ENCODE measurements around the gene GABBR1.

The GABBR1 gene

GRCh38 chr6:29521006-29521680 lies 111.8 kb downstream of the GABBR1 start:
- Mint-ChIP-seq H3K4me1 (ENCODE audit: low read depth) (peaks cover 3% of the 10 kb centered on the region), H3K27me3 (peaks cover 16% of the 10 kb centered on the region), H3K9me3 (ENCODE audit: low read depth) (no peaks in the 10 kb centered on the region), H3K4me3 (no peak overlapping the region), H3K27ac (no peak overlapping the region), H3K36me3 (no peaks in the 10 kb centered on the region)

DNA sequence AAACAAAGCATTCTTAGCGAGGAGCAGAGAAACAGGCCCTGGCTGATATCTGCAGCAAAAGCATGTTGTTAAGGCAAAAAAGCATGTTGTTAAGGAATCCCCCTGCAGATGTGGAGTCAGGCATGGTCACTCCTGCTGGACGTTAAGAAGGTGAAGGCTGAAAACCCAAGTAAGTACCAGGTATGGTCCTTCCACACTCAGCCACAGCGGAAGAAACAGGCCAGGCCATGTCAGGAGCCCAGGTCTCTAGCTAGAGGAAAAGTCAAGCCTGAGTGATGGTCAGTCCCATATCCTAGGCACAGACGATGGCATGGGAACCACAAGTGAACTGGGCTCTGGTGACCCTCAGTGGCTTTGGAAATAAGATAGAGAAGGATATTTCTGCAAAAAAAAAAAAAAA lies 112.8 kb downstream of the GABBR1 start:
- Mint-ChIP-seq H3K4me1 (ENCODE audit: low read depth) (peaks cover 5% of the 10 kb centered on the region), H3K27me3 (peaks cover 11% of the 10 kb centered on the region), H3K36me3 (no peaks in the 10 kb centered on the region), H3K27ac (no peak overlapping the region), H3K9me3 (ENCODE audit: low read depth) (no peaks in the 10 kb centered on the region), H3K4me3 (no peak overlapping the region)

DNA sequence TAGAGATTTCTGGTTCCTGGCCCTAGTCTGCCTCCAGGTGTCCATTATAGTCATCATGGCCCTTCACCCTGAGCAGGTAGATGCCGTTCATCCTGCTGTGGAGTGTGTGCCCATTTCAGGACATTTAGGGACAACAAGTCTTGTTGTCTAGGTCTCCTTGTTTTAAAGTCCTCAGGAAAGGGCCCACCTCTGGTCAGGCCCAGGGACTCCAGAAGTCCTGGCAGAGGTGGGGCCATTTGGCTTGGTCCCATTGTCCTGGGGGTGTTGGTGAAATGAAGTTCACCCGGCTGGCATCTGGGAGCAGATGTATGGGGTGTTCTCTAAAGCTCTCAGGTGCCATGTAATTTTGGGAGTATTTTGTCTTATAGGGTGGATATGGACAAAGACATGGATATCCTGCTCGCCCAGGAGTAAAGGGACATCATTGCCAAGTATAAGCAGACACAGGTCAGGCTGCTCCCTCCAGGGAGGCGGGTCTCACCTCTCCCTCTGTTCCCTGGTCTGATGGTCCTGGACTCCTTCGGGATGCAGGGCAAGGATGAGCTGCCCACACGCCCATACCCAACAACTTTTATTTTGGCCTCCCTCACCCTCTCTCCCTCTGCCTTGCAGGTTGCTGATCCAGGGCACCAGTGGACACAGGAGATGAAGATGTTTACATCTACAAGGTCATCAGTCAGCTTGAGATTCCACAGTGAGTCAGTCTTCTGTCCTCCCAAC lies 113.5 kb downstream of the GABBR1 start:
- Mint-ChIP-seq H3K4me3 (no peak overlapping the region), H3K36me3 (no peaks in the 10 kb centered on the region), H3K4me1 (ENCODE audit: low read depth) (peaks cover 7% of the 10 kb centered on the region), H3K27me3 (peaks cover 7% of the 10 kb centered on the region), H3K9me3 (ENCODE audit: low read depth) (no peaks in the 10 kb centered on the region), H3K27ac (no peak overlapping the region)

GRCh38 chr6:29517728-29518440 lies 115.1 kb downstream of the GABBR1 start:
- no peak overlapping the region for H3K27ac Mint-ChIP-seq
- peaks cover 7% of the 10 kb centered on the region for H3K4me1 Mint-ChIP-seq (ENCODE audit: low read depth)
- H3K4me3 Mint-ChIP-seq = no peak overlapping the region
- H3K36me3 Mint-ChIP-seq = no peaks in the 10 kb centered on the region
- no peaks in the 10 kb centered on the region for H3K9me3 Mint-ChIP-seq (ENCODE audit: low read depth)
- peaks cover 9% of the 10 kb centered on the region for H3K27me3 Mint-ChIP-seq

- Mint-ChIP-seq H3K27me3 (peaks cover 7% of the 10 kb centered on the region), H3K4me3 (no peak overlapping the region), H3K4me1 (ENCODE audit: low read depth) (peaks cover 7% of the 10 kb centered on the region), H3K27ac (no peak overlapping the region), H3K9me3 (ENCODE audit: low read depth) (no peaks in the 10 kb centered on the region), H3K36me3 (no peaks in the 10 kb centered on the region)
These were observed 115.7 kb downstream of the GABBR1 start for GRCh38 chr6:29517245-29517644.

DNA sequence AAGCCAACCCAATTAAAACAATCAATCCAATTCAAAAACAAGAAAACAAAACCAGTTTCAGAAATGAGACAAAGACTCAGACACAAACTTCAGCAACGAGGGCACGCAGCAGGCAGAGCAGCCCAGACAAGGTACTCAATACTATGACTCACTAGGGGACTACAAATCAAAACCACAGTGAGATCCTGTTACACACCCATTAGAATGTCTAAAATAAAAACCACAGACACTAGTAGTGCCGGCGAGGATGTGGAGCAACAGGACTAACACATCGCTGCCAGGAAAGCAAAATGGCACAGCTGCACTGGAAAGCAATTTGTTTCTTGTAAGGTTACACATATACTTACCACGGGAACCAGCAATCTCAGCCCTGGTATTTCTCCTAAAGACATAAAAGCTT lies 116.9 kb downstream of the GABBR1 start:
- Mint-ChIP-seq H3K4me3 (no peak overlapping the region), H3K27ac (no peak overlapping the region), H3K4me1 (ENCODE audit: low read depth) (peaks cover 7% of the 10 kb centered on the region), H3K36me3 (no peaks in the 10 kb centered on the region), H3K9me3 (ENCODE audit: low read depth) (no peaks in the 10 kb centered on the region), H3K27me3 (peaks cover 7% of the 10 kb centered on the region)

DNA sequence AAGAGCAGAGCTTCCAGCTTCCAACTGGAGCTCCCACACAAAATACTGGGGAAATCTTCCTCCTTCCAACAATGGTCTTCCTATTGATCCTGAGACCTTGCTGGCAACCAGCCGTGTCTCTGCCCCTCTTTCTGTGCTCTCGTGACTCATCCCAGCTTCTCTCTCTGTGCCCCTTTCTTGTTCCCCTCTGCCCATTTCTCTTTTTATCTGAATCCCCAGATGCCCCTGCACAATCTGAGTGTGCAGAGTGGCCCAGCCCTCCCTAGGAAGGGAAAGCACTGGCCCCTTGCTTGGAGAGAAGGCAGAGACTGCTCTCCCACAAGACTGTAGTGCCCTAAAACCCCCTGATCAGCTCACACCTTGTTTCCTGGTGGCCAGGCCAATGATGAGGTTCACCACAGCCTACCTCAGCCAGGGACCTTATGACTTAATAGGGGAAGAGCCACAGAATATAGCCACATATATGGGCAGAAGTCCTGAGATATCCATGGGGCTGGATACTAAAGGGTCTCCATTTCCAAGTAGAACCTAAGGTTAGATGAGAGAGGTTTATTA lies 122.2 kb downstream of the GABBR1 start:
- H3K9me3 Mint-ChIP-seq (ENCODE audit: low read depth) = no peaks in the 10 kb centered on the region
- H3K36me3 Mint-ChIP-seq = no peaks in the 10 kb centered on the region
- peaks cover 2% of the 10 kb centered on the region for H3K4me1 Mint-ChIP-seq (ENCODE audit: low read depth)
- H3K27me3 Mint-ChIP-seq = peaks cover 5% of the 10 kb centered on the region
- no peak overlapping the region for H3K4me3 Mint-ChIP-seq
- H3K27ac Mint-ChIP-seq = no peak overlapping the region

GRCh38 chr6:29510202-29510601 lies 122.8 kb downstream of the GABBR1 start:
- H3K4me1 Mint-ChIP-seq (ENCODE audit: low read depth) = peaks cover 2% of the 10 kb centered on the region
- H3K27me3 Mint-ChIP-seq = peaks cover 5% of the 10 kb centered on the region
- H3K4me3 Mint-ChIP-seq = no peak overlapping the region
- no peaks in the 10 kb centered on the region for H3K9me3 Mint-ChIP-seq (ENCODE audit: low read depth)
- no peaks in the 10 kb centered on the region for H3K36me3 Mint-ChIP-seq
- H3K27ac Mint-ChIP-seq = no peak overlapping the region
